ENCODE data around the gene SHLD1.

DNA sequence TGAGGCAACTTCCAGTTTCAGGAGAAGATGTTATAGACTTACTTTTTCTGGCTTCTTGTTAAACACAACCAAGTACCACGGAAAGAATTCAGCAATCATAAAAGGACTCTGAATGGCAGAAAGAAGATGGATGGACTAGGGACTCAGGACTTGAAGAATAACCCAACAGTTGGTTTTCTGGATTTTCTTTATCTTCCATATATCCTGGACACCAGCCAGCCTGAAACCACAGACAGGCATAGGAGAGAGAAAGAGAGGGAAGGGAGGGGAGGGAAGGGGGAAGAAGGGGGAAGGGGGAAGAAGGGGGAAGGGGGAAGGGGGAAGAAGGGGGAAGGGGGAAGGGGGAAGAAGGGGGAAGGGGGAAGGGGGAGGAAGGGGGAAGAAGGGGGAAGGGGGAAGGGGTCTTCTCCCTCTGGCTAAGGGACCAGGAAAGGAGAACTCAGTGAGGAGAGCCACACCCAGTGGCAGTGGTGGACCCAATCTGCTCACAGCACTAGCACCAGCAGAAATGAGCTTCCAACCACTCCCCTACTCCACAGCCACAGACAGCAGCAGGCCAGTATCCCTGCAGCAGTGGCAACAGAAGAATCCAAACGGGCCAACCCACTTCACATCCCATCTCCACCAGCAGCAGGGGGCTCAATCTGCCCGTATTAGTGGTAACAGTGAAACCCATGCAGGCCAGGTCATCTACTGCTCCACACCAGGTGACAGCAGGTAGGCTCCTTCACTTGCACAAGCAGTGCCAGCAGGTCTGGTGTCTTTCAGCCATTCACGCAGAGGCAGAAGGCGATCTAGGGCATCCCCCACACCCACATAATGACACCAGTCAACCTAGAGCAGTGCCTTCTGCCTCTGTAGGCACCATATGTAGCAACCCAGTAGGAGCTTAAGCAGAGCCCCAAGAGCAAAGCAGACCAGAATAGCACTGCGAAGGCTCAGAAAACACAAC is 121.5 kb downstream of the SHLD1 start:
- TF ChIP-seq, protein P1, sequence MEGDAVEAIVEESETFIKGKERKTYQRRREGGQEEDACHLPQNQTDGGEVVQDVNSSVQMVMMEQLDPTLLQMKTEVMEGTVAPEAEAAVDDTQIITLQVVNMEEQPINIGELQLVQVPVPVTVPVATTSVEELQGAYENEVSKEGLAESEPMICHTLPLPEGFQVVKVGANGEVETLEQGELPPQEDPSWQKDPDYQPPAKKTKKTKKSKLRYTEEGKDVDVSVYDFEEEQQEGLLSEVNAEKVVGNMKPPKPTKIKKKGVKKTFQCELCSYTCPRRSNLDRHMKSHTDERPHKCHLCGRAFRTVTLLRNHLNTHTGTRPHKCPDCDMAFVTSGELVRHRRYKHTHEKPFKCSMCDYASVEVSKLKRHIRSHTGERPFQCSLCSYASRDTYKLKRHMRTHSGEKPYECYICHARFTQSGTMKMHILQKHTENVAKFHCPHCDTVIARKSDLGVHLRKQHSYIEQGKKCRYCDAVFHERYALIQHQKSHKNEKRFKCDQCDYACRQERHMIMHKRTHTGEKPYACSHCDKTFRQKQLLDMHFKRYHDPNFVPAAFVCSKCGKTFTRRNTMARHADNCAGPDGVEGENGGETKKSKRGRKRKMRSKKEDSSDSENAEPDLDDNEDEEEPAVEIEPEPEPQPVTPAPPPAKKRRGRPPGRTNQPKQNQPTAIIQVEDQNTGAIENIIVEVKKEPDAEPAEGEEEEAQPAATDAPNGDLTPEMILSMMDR (optimal IDR thresholded peaks at IDR 0.05 in 1 of 3, IDR thresholded peaks at IDR 0.05 in 1 of 3, conservative IDR thresholded peaks at IDR 0.05 in 1 of 3; ENCODE audit: extremely low read depth in 1 of 3, insufficient read depth in 2 of 3, low read length in 3 of 3), result no peak
- TF ChIP-seq EZH2 (IDR thresholded peaks at IDR 0.05; ENCODE audit: low read length), result no peak

Measured in keratinocyte (primary cell).